H1 (cell line): ENCODE results near the gene USP26. TPM values are rescaled to one million over a fixed set of nuclear protein-coding genes. Genes with fewer than 3 reads are reported as not detected.

ENCODE experiments used
- CTCF ChIA-PET: fragments of 300-600 bp; sonication (Branson Sonifier 250); formaldehyde crosslinking; loops from one replicate; lab custom pipeline; 2021; ENCODE audit not compliant: partially characterized antibody; lab: Charles Lee
- POLR2A ChIA-PET: fragments of 300-600 bp; sonication (Branson Sonifier 250); formaldehyde crosslinking; loops from one replicate; lab custom pipeline; 2021; ENCODE audit warnings: inconsistent platforms; ENCODE audit not compliant: partially characterized antibody; lab: Charles Lee
- DNase-seq, 2 experiments: peaks; one replicate each; pipeline versions ENCODE4 v3.0.0 to v3.0.0-alpha.2; 2010 to 2022; ENCODE audit warnings: low spot score in 2 of 2, low read depth in 1 of 2, mixed read lengths in 1 of 2
- FAIRE-seq: peaks from 2 replicates; lab custom pipeline; 2011; peaks lifted over from hg19 to GRCh38; lab: Jason Lieb, UNC
- H2AFZ ChIP-seq: 2 replicates; pipeline ENCODE4 v1.8.1; 2012; ENCODE audit warnings: low read length, inconsistent platforms
- H2AK5ac ChIP-seq: 2 replicates; pipeline ENCODE4 v1.6.1; 2013; ENCODE audit warnings: low read depth, low read length
- H2BK120ac ChIP-seq: replicated peaks from 2 replicates; pipeline ENCODE3; 2013; ENCODE audit warnings: low read depth, low read length, inconsistent platforms
- H2BK12ac ChIP-seq: 2 replicates; pipeline ENCODE4 v1.6.1; 2013; ENCODE audit warnings: low read depth, low read length
- H2BK15ac ChIP-seq: 2 replicates; pipeline ENCODE4 v1.6.1; 2013; ENCODE audit warnings: low read length
- H2BK20ac ChIP-seq: 2 replicates; pipeline ENCODE4 v1.6.1; 2013; ENCODE audit warnings: low read length
- H2BK5ac ChIP-seq: 2 replicates; pipeline ENCODE4 v1.6.1; 2013; ENCODE audit warnings: low read depth, low read length
- H3K14ac ChIP-seq: 2 replicates; pipeline ENCODE4 v1.6.1; 2013; ENCODE audit warnings: inconsistent platforms; ENCODE audit not compliant: insufficient read length
- H3K18ac ChIP-seq: 2 replicates; pipeline ENCODE4 v1.6.1; 2013; ENCODE audit warnings: low read length; ENCODE audit errors: extremely low read depth
- H3K23ac ChIP-seq: 2 replicates; pipeline ENCODE4 v1.6.1; 2013; ENCODE audit warnings: inconsistent platforms; ENCODE audit not compliant: insufficient read length
- H3K23me2 ChIP-seq: 2 replicates; pipeline ENCODE4 v1.6.1; 2013; ENCODE audit warnings: low read depth, low read length
- H3K27ac ChIP-seq: 2 replicates; pipeline ENCODE4 v1.6.1; 2011; ENCODE audit warnings: low read depth, low read length, inconsistent platforms
- H3K27me3 ChIP-seq, 4 experiments: replicated peaks in 1 of 4; 1 replicate in 1 of 4; 2 replicates in 3 of 4; pipeline versions ENCODE4 v1.6.1 to v1.8.1; 2011 to 2013; ENCODE audit warnings: low read length in 3 of 4, mild to moderate bottlenecking in 3 of 4, inconsistent platforms in 2 of 4, mixed read lengths in 2 of 4, moderate library complexity in 1 of 4; ENCODE audit not compliant: control insufficient read depth in 3 of 4, insufficient read depth in 3 of 4; ENCODE audit errors: extremely low read depth in 1 of 4
- H3K36me3 ChIP-seq, 4 experiments: 2 replicates each; pipeline versions ENCODE4 v1.6.1 to v1.8.1; 2011 to 2013; ENCODE audit warnings: mild to moderate bottlenecking in 4 of 4, low read length in 3 of 4, moderate library complexity in 2 of 4, control low read depth in 1 of 4, inconsistent platforms in 1 of 4; ENCODE audit not compliant: insufficient read depth in 4 of 4, control insufficient read depth in 2 of 4
- H3K4ac ChIP-seq: replicated peaks from 2 replicates; pipeline ENCODE3; 2013; ENCODE audit warnings: low read length, low read depth, mixed read lengths, inconsistent platforms; ENCODE audit not compliant: insufficient read length
- H3K4me1 ChIP-seq, 4 experiments: replicated peaks in 1 of 4; 1 replicate in 1 of 4; 2 replicates in 3 of 4; pipeline versions ENCODE4 v1.6.1 to v1.8.1; 2011 to 2013; ENCODE audit warnings: low read length in 3 of 4, inconsistent platforms in 2 of 4, mixed read lengths in 1 of 4; ENCODE audit not compliant: insufficient read depth in 4 of 4, control insufficient read depth in 3 of 4
- H3K4me2 ChIP-seq, 2 experiments: 2 replicates each; pipeline versions ENCODE4 v1.6.1 to v1.8.1; 2011 to 2013; ENCODE audit warnings: low read depth in 2 of 2, low read length in 2 of 2, control low read depth in 1 of 2, inconsistent platforms in 1 of 2, mild to moderate bottlenecking in 1 of 2; ENCODE audit not compliant: insufficient read depth in 1 of 2
- H3K4me3 ChIP-seq, 4 experiments: fragments of 200-600, 300-600 bp in 1 of 4; sonication (generic), shearing (Covaris generic), sonication (Bioruptor Twin) in 1 of 4; 2 replicates each; pipeline versions ENCODE4 v1.5.1 to v1.8.1; 2011 to 2016; ENCODE audit warnings: low read length in 4 of 4, low read depth in 3 of 4, control low read depth in 2 of 4, inconsistent platforms in 2 of 4, mild to moderate bottlenecking in 2 of 4, mixed read lengths in 1 of 4, moderate library complexity in 1 of 4; ENCODE audit not compliant: insufficient read depth in 2 of 4; ENCODE audit errors: extremely low read depth in 1 of 4
- H3K56ac ChIP-seq: replicated peaks from 2 replicates; pipeline ENCODE3; 2013; ENCODE audit warnings: low read depth, mild to moderate bottlenecking, mixed read lengths, low read length, inconsistent platforms; ENCODE audit not compliant: insufficient read length
- H3K79me1 ChIP-seq: 2 replicates; pipeline ENCODE4 v1.6.1; 2013; ENCODE audit warnings: low read depth, low read length, control low read depth
- H3K79me2 ChIP-seq, 2 experiments: 2 replicates each; pipeline versions ENCODE4 v1.6.1 to v1.8.1; 2012 to 2013; ENCODE audit warnings: low read length in 2 of 2, mild to moderate bottlenecking in 2 of 2, inconsistent platforms in 1 of 2; ENCODE audit not compliant: insufficient read depth in 2 of 2, control insufficient read depth in 1 of 2
- H3K9ac ChIP-seq, 4 experiments: replicated peaks in 1 of 4; 1 replicate in 1 of 4; 2 replicates in 3 of 4; pipeline versions ENCODE4 v1.6.1 to v1.8.1; 2011 to 2013; ENCODE audit warnings: low read depth in 3 of 4, low read length in 3 of 4, control low read depth in 2 of 4, mild to moderate bottlenecking in 2 of 4, moderate library complexity in 2 of 4, inconsistent platforms in 1 of 4; ENCODE audit errors: extremely low read depth in 1 of 4
- H3K9me3 ChIP-seq, 2 experiments: 2 replicates each; pipeline versions ENCODE4 v1.6.1 to v1.8.1; 2012 to 2013; ENCODE audit warnings: mild to moderate bottlenecking in 2 of 2, moderate library complexity in 2 of 2, control low read depth in 1 of 2, inconsistent platforms in 1 of 2, low read depth in 1 of 2, low read length in 1 of 2, mixed read lengths in 1 of 2; ENCODE audit not compliant: insufficient read depth in 2 of 2
- H4K20me1 ChIP-seq, 2 experiments: replicated peaks in 1 of 2; 2 replicates each; pipeline versions ENCODE3 to v1.8.1; 2011 to 2013; ENCODE audit warnings: inconsistent platforms in 2 of 2, low read length in 2 of 2, mild to moderate bottlenecking in 1 of 2; ENCODE audit not compliant: insufficient read depth in 2 of 2, control insufficient read depth in 1 of 2
- H4K5ac ChIP-seq: 2 replicates; pipeline ENCODE4 v1.6.1; 2013; ENCODE audit warnings: low read length, low read depth, mixed read lengths, inconsistent platforms; ENCODE audit not compliant: insufficient read length
- H4K8ac ChIP-seq: 2 replicates; pipeline ENCODE4 v1.8.0; 2013; ENCODE audit warnings: mild to moderate bottlenecking, moderate library complexity, low read length, inconsistent platforms; ENCODE audit not compliant: insufficient read depth; ENCODE audit errors: extremely low read depth
- H4K91ac ChIP-seq: replicated peaks from 2 replicates; pipeline ENCODE3; 2013; ENCODE audit warnings: low read length, mixed read lengths, inconsistent platforms; ENCODE audit not compliant: insufficient read length
- RAD21 ChIP-seq, 2 experiments: IDR thresholded peaks in 1 of 2; conservative IDR thresholded peaks in 1 of 2; 2 replicates each; pipeline ENCODE4 v1.6.1; 2011; ENCODE audit warnings: low read depth in 2 of 2, low read length in 2 of 2, improper control_type of control experiment in 1 of 2, inconsistent platforms in 1 of 2, mild to moderate bottlenecking in 1 of 2, moderate library complexity in 1 of 2
- RXRA ChIP-seq: IDR thresholded peaks from 2 replicates; pipeline ENCODE4 v1.6.1; 2011; ENCODE audit warnings: low read depth, mild to moderate bottlenecking, low read length, moderate library complexity; ENCODE audit not compliant: insufficient read depth
- SIN3A ChIP-seq, 2 experiments: IDR thresholded peaks in 1 of 2; conservative IDR thresholded peaks in 1 of 2; 2 replicates each; pipeline ENCODE4 v1.6.1; 2011 to 2012; ENCODE audit warnings: low read length in 2 of 2, improper control_type of control experiment in 1 of 2, low read depth in 1 of 2, mild to moderate bottlenecking in 1 of 2
- YY1 ChIP-seq: IDR thresholded peaks from 2 replicates; pipeline ENCODE4 v1.6.1; 2011; ENCODE audit warnings: low read depth, mild to moderate bottlenecking, low read length
- polyA plus RNA-seq, 7 experiments: library from polyadenylated mRNA; depleted of rRNA in 3 of 7; stranded (reverse) in 5 of 7; unstranded in 2 of 7; fragments of >200 nt in 5 of 7; fragments of 200-250 nt in 2 of 7; gene quantifications; 1 replicate in 5 of 7; 2 replicates in 1 of 7; 4 replicates in 1 of 7; pipeline versions ENCODE4 v1.2.1 to v1.2.3, GENCODE V29; 2011 to 2013; ENCODE audit warnings: missing spikeins in 2 of 7, mixed read lengths in 2 of 7
- total RNA-seq: library from RNA; stranded (reverse); fragmentation: NEBNext Ultra II Directional; extraction: Animal tissue kit (Norgen Biotek cat#: 25700); gene quantifications from 2 replicates; pipeline ENCODE4 v1.2.1, GENCODE V29; 2021
- TF ChIP-seq, protein P1 (sequence below): IDR thresholded peaks from 2 replicates; pipeline ENCODE4 v1.6.1; 2012; ENCODE audit warnings: inconsistent platforms

The USP26 gene
- total and polyA plus RNA-seq, 2 of the 8 experiments (the other 6 are each of a cell fraction or from before 2014, with no cell fraction given): not detected

DNA sequence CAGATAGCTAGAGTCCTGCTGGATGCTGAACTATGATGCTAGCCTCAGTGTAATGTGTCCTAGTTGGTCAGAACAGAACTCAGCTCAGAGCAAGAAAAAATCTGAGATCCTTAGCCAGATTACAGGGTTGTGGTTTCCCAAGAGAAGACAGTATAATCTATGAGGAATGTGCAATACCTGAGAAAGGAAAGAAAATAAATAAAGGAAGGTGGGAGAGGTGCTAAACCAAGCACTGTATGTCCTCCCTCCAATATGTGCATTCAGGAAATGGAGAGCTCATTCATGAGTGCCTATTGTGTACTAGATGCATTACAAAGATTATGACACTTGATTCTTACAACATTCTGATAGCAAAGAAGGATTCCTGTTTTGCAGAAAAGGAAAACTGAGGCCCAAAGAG lies 7.5 kb downstream of the USP26 start:
- Histone ChIP-seq H3K23me2 (no peaks in the 10 kb centered on the region), H3K27ac (no peak overlapping the region), H3K4me2 (no peak overlapping the region), H2BK20ac (no peak overlapping the region), H3K27me3 (no peaks in the 10 kb centered on the region), H3K9ac (no peak overlapping the region), H3K36me3 (no peaks in the 10 kb centered on the region), H3K23ac (no peak overlapping the region), H4K8ac (no peak overlapping the region), H4K91ac (no peak overlapping the region), H3K14ac (no peak overlapping the region), H2BK15ac (no peak overlapping the region), H3K79me1 (no peaks in the 10 kb centered on the region), H2AK5ac (no peak overlapping the region), H3K9me3 (no peaks in the 10 kb centered on the region), H3K56ac (no peak overlapping the region), H3K79me2 (no peaks in the 10 kb centered on the region), H2BK5ac (no peak overlapping the region), H4K5ac (no peak overlapping the region), H2BK120ac (no peak overlapping the region), H3K4ac (no peak overlapping the region), H3K18ac (no peak overlapping the region), H2AFZ (no peak overlapping the region), H3K4me1 (no peaks in the 10 kb centered on the region), H3K4me3 (no peak overlapping the region), H2BK12ac (no peak overlapping the region), H4K20me1 (no peaks in the 10 kb centered on the region)
- ChIA-PET CTCF (no interaction called here), POLR2A (no interaction called here)
- FAIRE-seq (no peak), DNase-seq (no peak)
- TF ChIP-seq SIN3A (conservative IDR thresholded peaks at IDR 0.05 in 1 of 2, IDR thresholded peaks at IDR 0.05 in 1 of 2; ENCODE audit: low read depth in 1 of 2, low read length in 2 of 2): no peak
- TF ChIP-seq, protein P1, sequence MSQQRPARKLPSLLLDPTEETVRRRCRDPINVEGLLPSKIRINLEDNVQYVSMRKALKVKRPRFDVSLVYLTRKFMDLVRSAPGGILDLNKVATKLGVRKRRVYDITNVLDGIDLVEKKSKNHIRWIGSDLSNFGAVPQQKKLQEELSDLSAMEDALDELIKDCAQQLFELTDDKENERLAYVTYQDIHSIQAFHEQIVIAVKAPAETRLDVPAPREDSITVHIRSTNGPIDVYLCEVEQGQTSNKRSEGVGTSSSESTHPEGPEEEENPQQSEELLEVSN: no peak
- TF ChIP-seq RAD21 (IDR thresholded peaks at IDR 0.05 in 1 of 2, conservative IDR thresholded peaks at IDR 0.05 in 1 of 2; ENCODE audit: low read depth in 2 of 2, low read length in 2 of 2): no peak
- TF ChIP-seq YY1: no peak
- TF ChIP-seq RXRA: no peak
